HG02759 (cell line): ENCODE measurements around the gene GYPB.
"Not testable (repeated sequence)": the region's sequence is repeated elsewhere in the genome, so short reads cannot be mapped to it uniquely, and the experiment has no call there.

Experiments used
- ATAC-seq: cut with Tn5 transposase; IDR thresholded peaks from one replicate; pipeline ENCODE4 v1.9.1; 2021; ENCODE audit warnings: mild to moderate bottlenecking, moderate library complexity; ENCODE audit not compliant: unreplicated experiment

GYPB gene

GRCh38 chr4:144016057-144016605 is 3.0 kb downstream of the GYPB start:
- not testable (repeated sequence) for ATAC-seq

GRCh38 chr4:144014808-144015207 is 4.4 kb downstream of the GYPB start:
- no peak for ATAC-seq

- ATAC-seq: not testable (repeated sequence)
Observed at GRCh38 chr4:144008602-144009001, 10.6 kb downstream of the GYPB start.

GRCh38 chr4:144007960-144008359 is 11.2 kb downstream of the GYPB start:
- ATAC-seq: not testable (repeated sequence)

- ATAC-seq: not testable (repeated sequence)
Observed at GRCh38 chr4:144006200-144006803, 12.9 kb downstream of the GYPB start.

GRCh38 chr4:144005558-144005953 is 13.6 kb downstream of the GYPB start:
- not testable (repeated sequence) for ATAC-seq

GRCh38 chr4:144004868-144005557 is 14.2 kb downstream of the GYPB start:
- not testable (repeated sequence) for ATAC-seq

GRCh38 chr4:144003890-144004265 is 15.3 kb downstream of the GYPB start:
- not testable (repeated sequence) for ATAC-seq

- ATAC-seq: not testable (repeated sequence)
Observed at GRCh38 chr4:144003205-144003889, 15.8 kb downstream of the GYPB start.

GRCh38 chr4:144000331-144000995 is 18.7 kb downstream of the GYPB start:
- ATAC-seq: not testable (repeated sequence)

GRCh38 chr4:143996193-143996592 is 23.0 kb downstream of the GYPB start:
- ATAC-seq: not testable (repeated sequence)

GRCh38 chr4:143991761-143992160 is 27.4 kb downstream of the GYPB start:
- not testable (repeated sequence) for ATAC-seq

- not testable (repeated sequence) for ATAC-seq
Observed at GRCh38 chr4:143990717-143991116, 28.5 kb downstream of the GYPB start.

GRCh38 chr4:143986180-143986579 is 33.0 kb downstream of the GYPB start:
- no peak for ATAC-seq

- ATAC-seq: not testable (repeated sequence)
Observed at GRCh38 chr4:143980776-143981175, 38.4 kb downstream of the GYPB start.

GRCh38 chr4:143975527-143975926 is 43.7 kb downstream of the GYPB start:
- not testable (repeated sequence) for ATAC-seq

- ATAC-seq: not testable (repeated sequence)
Observed at GRCh38 chr4:143974021-143974420, 45.2 kb downstream of the GYPB start.

GRCh38 chr4:143961075-143961474 is 58.1 kb downstream of the GYPB start:
- no peak for ATAC-seq

GRCh38 chr4:143955306-143955705 is 63.9 kb downstream of the GYPB start:
- not testable (repeated sequence) for ATAC-seq

- not testable (repeated sequence) for ATAC-seq
Observed at GRCh38 chr4:143951458-143951972, 67.7 kb downstream of the GYPB start.

GRCh38 chr4:143950967-143951366 is 68.2 kb downstream of the GYPB start:
- ATAC-seq: not testable (repeated sequence)
